Measurements from ENCODE around the gene ING1. TPM values are rescaled to one million over a fixed set of nuclear protein-coding genes. Genes with fewer than 3 reads are reported as not detected.
A peak's percentile ranks its signal among the peaks of the same experiment; 100 is the strongest.
"Not testable (repeated sequence)": the region's sequence is repeated elsewhere in the genome, so short reads cannot be mapped to it uniquely, and the experiment has no call there.

The ING1 gene
- total and polyA plus RNA-seq, 12 donors, result 4.1 to 15.6 (median 6.3) TPM

DNA sequence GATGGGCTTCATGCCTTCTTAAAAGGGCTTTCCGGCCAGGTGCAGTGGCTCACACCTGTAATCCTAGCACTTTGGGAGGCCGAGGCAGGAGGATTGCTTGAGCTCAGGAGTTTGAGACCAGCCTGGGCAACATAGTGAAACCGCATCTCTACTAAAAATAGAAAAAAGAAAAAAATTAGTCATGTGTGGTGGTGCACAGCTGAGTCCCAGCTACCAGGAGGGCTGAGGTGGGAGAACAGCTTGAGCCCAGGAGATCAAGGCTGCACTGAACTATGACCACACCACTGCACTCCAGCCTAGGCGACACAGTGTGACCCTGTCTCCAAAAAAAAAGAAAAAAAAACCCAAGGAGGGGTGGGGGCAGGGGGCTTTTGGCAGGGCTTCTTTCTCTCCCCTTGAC is 14.8 kb upstream of the ING1 start:
- 92 to 95% methylated on average over 4 of the region's 4 CpGs for WGBS, 2 donors
- no peak overlapping the region for H3K4me3 ChIP-seq
- no peaks in the 10 kb centered on the region for H3K27me3 ChIP-seq
- TF ChIP-seq, protein P1, sequence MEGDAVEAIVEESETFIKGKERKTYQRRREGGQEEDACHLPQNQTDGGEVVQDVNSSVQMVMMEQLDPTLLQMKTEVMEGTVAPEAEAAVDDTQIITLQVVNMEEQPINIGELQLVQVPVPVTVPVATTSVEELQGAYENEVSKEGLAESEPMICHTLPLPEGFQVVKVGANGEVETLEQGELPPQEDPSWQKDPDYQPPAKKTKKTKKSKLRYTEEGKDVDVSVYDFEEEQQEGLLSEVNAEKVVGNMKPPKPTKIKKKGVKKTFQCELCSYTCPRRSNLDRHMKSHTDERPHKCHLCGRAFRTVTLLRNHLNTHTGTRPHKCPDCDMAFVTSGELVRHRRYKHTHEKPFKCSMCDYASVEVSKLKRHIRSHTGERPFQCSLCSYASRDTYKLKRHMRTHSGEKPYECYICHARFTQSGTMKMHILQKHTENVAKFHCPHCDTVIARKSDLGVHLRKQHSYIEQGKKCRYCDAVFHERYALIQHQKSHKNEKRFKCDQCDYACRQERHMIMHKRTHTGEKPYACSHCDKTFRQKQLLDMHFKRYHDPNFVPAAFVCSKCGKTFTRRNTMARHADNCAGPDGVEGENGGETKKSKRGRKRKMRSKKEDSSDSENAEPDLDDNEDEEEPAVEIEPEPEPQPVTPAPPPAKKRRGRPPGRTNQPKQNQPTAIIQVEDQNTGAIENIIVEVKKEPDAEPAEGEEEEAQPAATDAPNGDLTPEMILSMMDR (IDR thresholded peaks at IDR 0.05), result no peak
- no peak for DNase-seq
- peak overlapping the region in 1 of 10 donors; percentile 36 for H3K27ac ChIP-seq
- H3K4me1 ChIP-seq, result peaks cover 0 to 38% (median 4%) of the 10 kb centered on the region in 9 donors
- H3K9me3 ChIP-seq, result no peaks in the 10 kb centered on the region
- peaks cover 0 to 99% (median 54%) of the 10 kb centered on the region in 9 donors for H3K36me3 ChIP-seq
- intact Hi-C loops (cut with DNase I), result no loop called here
- no peak for ATAC-seq

DNA sequence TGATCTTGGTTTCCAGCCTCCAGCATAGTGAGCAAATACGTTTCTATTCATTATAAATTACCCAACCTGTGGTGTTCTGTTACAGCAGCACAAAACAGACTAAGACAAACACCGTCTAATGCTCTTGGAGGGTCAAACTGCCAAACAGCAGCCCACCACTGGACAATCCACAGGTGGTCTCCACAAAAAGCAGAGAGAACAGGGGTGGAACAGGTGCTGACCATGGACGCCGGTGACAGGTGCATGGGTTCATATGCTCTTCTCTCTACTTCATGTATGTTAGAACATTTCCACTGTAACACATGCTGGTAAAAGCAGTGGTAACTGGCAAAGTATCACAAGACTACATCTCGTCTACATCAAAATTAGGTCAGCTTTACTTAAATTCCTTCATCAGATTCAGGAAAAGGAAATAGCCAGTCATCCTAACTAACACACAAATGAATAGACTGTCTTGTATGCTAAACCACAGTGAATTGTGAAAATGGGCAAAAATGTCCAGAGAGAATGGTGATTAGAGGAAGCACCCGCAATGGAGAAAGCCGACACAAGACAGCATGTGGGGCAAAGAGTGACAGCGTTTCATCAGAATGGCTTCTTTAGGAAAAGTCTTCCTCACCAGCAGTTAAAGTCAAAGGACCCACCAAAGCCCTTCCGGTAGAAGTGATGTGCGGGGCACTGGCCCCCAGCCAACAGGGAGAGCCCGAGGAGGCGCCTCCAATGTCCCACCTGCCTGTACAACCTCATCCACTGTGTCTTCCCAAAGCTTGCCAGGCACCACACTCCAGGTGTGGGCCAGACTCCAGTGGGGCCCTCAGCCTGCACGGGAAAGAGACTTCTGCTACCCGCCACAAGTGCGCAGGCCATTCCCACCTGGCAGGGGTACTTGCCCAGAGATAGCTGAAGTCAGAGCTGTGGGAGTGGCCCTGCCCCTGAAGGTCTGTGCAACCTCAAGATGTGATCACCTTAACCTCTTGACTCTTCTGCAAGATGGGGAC is 14.1 kb upstream of the ING1 start:
- H3K9me3 ChIP-seq, result no peaks in the 10 kb centered on the region
- DNase-seq (no peak), ATAC-seq (no peak)
- TF ChIP-seq, protein P1 (IDR thresholded peaks at IDR 0.05), result no peak
- H3K27me3 ChIP-seq, result no peaks in the 10 kb centered on the region
- H3K4me1 ChIP-seq, result peaks cover 0 to 44% (median 4%) of the 10 kb centered on the region in 9 donors
- WGBS, 2 donors, result 87 to 91% methylated on average over 15 of the region's 15 CpGs
- intact Hi-C loops (cut with DNase I), result loop anchor here in 2 of 10 donors (10.0 kb wide), 2 partner anchors 75 to 85 kb away; partner anchors contain the start of gene NAXD (in 1 of the 2)
- H3K4me3 ChIP-seq, result no peak overlapping the region
- H3K36me3 ChIP-seq, result peaks cover 0 to 93% (median 54%) of the 10 kb centered on the region in 9 donors
- peak overlapping the region in 1 of 10 donors; percentile 36 for H3K27ac ChIP-seq

DNA sequence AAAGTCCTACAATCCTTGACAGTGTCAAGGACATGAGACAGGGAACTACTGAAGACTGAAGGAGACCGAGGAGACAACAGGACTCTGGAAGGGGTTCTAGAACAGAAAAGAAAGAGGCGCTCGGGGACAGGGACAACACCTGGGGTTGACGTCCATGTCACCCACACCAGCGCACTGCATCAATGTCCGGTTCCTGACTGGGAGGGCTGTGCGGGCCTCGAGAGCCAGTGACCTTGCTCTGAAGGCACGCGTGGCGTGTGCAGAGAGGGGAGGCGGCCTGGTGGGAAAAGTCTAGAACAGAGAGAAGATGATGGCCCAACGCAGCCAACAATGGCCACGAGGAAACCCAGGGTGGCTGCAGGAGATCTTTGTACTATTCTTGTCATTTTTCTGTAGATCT is 13.3 kb upstream of the ING1 start:
- no peaks in the 10 kb centered on the region for H3K27me3 ChIP-seq
- WGBS, 2 donors, result 93 to 94% methylated on average over 14 of the region's 14 CpGs
- peaks cover 0 to 52% (median 12%) of the 10 kb centered on the region in 9 donors for H3K4me1 ChIP-seq
- ATAC-seq, result no peak
- no peak for DNase-seq
- TF ChIP-seq, protein P1 (IDR thresholded peaks at IDR 0.05), result no peak
- no peak overlapping the region for H3K27ac ChIP-seq
- intact Hi-C loops (cut with DNase I), result loop anchor here in 2 of 10 donors (10.0 kb wide), 2 partner anchors 75 to 85 kb away; partner anchors contain the start of gene NAXD (in 1 of the 2)
- H3K36me3 ChIP-seq, result peaks cover 0 to 86% (median 54%) of the 10 kb centered on the region in 9 donors
- H3K9me3 ChIP-seq, result no peaks in the 10 kb centered on the region
- no peak overlapping the region for H3K4me3 ChIP-seq

DNA sequence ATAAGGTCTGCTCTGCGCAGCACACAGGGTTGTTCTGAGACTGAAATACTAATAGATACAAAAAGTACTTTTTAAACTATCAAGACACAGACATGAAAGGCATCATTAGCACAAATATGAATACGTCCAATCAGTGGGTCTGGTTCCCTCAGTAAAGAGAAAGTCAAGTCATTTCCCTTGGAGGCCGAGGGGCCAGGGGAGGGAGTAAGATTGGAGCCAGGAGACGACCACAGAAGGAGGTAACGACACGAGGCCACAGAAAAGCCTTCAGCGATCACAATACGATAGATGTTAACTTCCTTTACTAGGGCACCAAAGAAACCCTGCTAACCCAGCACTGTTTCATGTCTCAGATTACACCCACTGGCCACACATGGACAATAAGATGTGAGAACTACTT is 12.9 kb upstream of the ING1 start:
- intact Hi-C loops (cut with DNase I), result loop anchor here in 2 of 10 donors (10.0 kb wide), 2 partner anchors 76 to 86 kb away; partner anchors contain the start of gene NAXD (in 1 of the 2)
- whole genome bisulfite sequencing, 2 donors, result 82% methylated on average over 8 of the region's 8 CpGs
- no peak overlapping the region for H3K4me3 ChIP-seq

DNA sequence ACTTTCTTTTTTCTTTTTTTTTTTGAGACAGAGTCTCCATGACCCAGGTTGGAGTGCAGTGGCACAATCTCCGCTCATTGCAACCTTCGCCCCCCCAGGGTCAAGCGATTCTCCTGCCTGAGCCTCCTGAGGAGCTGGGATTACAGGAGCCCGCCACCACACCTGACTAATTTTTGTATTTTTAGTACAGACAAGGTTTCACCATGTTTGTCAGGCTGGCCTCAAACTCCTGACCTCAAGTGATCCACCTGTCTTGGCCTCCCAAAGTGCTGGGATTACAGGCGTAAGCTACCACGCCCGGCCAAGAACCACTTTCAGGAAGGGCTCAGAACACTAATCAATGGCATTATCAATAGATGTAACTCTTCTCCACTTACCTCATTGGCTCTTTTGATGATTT is 12.4 kb upstream of the ING1 start:
- WGBS, 2 donors, result 97 to 98% methylated on average over 7 of the region's 7 CpGs
- H3K36me3 ChIP-seq, result peaks cover 0 to 77% (median 52%) of the 10 kb centered on the region in 9 donors

More for the DNA sequence above, 12.9 kb upstream of the ING1 start:
- Histone ChIP-seq H3K4me1 (peaks cover 0 to 56% (median 14%) of the 10 kb centered on the region in 9 donors), H3K9me3 (no peaks in the 10 kb centered on the region), H3K36me3 (peaks cover 0 to 81% (median 54%) of the 10 kb centered on the region in 9 donors), H3K27ac (no peak overlapping the region), H3K27me3 (no peaks in the 10 kb centered on the region)
- DNase-seq (no peak), ATAC-seq (no peak)
- TF ChIP-seq, protein P1 (IDR thresholded peaks at IDR 0.05), result no peak

More for the DNA sequence above, 12.4 kb upstream of the ING1 start:
- not testable (repeated sequence) for DNase-seq, H3K27ac ChIP-seq, H3K27me3 ChIP-seq, H3K9me3 ChIP-seq, H3K4me3 ChIP-seq, ATAC-seq
- intact Hi-C loops (cut with DNase I), result loop anchor here in 2 of 10 donors (10.0 kb wide), 2 partner anchors 76 to 86 kb away; partner anchors contain the start of gene NAXD (in 1 of the 2)
- H3K4me1 ChIP-seq, result peaks cover 0 to 56% (median 14%) of the 10 kb centered on the region in 9 donors
